ENCODE measurements around the gene TNFAIP8.

- TF ChIP-seq CTCF (IDR thresholded peaks at IDR 0.05), result no peak
- no peak for TF ChIP-seq POLR2A (IDR thresholded peaks at IDR 0.05)
Measured at GRCh38 chr5:119371146-119371545, 15.3 kb downstream of the TNFAIP8 start.

Measured in uterus (tissue), 2 donors.